ENCODE data around the gene PARD3. TPM values are rescaled to one million over a fixed set of nuclear protein-coding genes. Genes with fewer than 3 reads are reported as not detected.

The PARD3 gene
- total RNA-seq, 1 experiment from 2014 or later: 46.3 TPM

DNA sequence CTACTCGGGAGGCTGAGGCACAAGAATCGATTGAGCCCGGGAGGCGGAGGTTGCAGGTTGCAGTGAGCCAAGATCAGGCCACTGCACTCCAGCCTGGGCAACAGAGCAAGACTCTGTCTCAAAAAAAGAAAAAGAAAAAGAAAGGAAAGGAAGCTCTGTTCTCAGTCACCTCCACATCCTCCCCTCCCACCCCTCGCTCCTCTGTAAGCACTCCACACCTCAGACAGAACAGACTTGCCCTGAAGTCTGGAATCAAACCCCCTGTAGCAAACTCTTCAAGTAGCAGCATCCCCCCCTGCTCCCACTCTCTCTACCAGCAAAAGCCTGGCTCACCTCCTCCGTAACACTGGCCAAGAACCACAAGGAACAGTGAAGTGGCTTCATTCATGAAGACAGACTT lies 66.7 kb downstream of the PARD3 start:
- DNase-seq (ENCODE audit: low read depth, low spot score) (no peak), ATAC-seq (no peak)
- Histone ChIP-seq H3K9me2 (ENCODE audit: insufficient read depth) (no peaks in the 10 kb centered on the region), H3K9me3 (ENCODE audit: control insufficient read depth in 1 of 2, insufficient read depth in 1 of 2, low read depth in 1 of 2, low read length in 2 of 2) (no peaks in the 10 kb centered on the region), H3K9ac (ENCODE audit: low read length) (no peak overlapping the region), H3K27me3 (ENCODE audit: insufficient read depth, low read length) (no peaks in the 10 kb centered on the region), H3K4me3 (replicated peaks in 1 of 2; ENCODE audit: low read depth in 1 of 2, low read length in 2 of 2) (no peak overlapping the region), H3K36me3 (ENCODE audit: control insufficient read depth in 1 of 2, insufficient read depth in 2 of 2, low read length in 2 of 2) (no peaks in the 10 kb centered on the region), H3K79me2 (ENCODE audit: insufficient read depth, low read length) (peaks cover 73% of the 10 kb centered on the region), H3K27ac (ENCODE audit: low read depth, low read length) (no peak overlapping the region), H2AFZ (ENCODE audit: low read depth, low read length, poor library complexity, severe bottlenecking) (no peak overlapping the region), H3K4me1 (ENCODE audit: control insufficient read depth in 1 of 2, insufficient read depth in 2 of 2, low read length in 2 of 2) (peaks cover 31 to 40% of the 10 kb centered on the region in 2 experiments), H4K20me1 (ENCODE audit: insufficient read depth) (peaks cover 9% of the 10 kb centered on the region; the same call in 1 of the 2 replicates), H3K4me2 (ENCODE audit: low read length) (no peak overlapping the region)
- intact Hi-C loops (cut with micrococcal nuclease): no loop called here
- CTCF ChIA-PET: no interaction called here
- POLR2A ChIA-PET: interaction anchor here (0.6 kb wide), 1 partner anchor 355 kb away, joined by 3 read pairs; no protein-coding TSS in a partner anchor
- RAD21 ChIA-PET (ENCODE audit: low non-redundant PET in 1 of 2, low total read pairs in 2 of 2, uncharacterized antibody in 2 of 2, unreplicated experiment in 2 of 2): no interaction called here
- no TSS peak for BruUV-seq (replicated peaks)
- TF ChIP-seq EZH2 (IDR thresholded peaks at IDR 0.05) (no peak), ZFX (IDR thresholded peaks at IDR 0.05) (no peak), SRF (IDR thresholded peaks at IDR 0.05; ENCODE audit: low read depth) (no peak), ZBTB33 (IDR thresholded peaks at IDR 0.05; ENCODE audit: extremely low read depth, insufficient replicate concordance, low read length) (no peak), TCF7L2 (IDR thresholded peaks at IDR 0.05; ENCODE audit: borderline replicate concordance, extremely low read depth, insufficient read depth, insufficient read length) (no peak), SP1 (IDR thresholded peaks at IDR 0.05; ENCODE audit: low read depth) (no peak), SIN3A (IDR thresholded peaks at IDR 0.05; ENCODE audit: low read depth) (no peak), FOSL1 (IDR thresholded peaks at IDR 0.05; ENCODE audit: low read depth) (no peak), POLR2A (IDR thresholded peaks at IDR 0.05; ENCODE audit: borderline replicate concordance, extremely low read depth, insufficient read depth, insufficient read length) (no peak)
- TF ChIP-seq, protein P1, sequence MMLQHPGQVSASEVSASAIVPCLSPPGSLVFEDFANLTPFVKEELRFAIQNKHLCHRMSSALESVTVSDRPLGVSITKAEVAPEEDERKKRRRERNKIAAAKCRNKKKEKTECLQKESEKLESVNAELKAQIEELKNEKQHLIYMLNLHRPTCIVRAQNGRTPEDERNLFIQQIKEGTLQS (IDR thresholded peaks at IDR 0.05): no peak
- TF ChIP-seq, protein P2, sequence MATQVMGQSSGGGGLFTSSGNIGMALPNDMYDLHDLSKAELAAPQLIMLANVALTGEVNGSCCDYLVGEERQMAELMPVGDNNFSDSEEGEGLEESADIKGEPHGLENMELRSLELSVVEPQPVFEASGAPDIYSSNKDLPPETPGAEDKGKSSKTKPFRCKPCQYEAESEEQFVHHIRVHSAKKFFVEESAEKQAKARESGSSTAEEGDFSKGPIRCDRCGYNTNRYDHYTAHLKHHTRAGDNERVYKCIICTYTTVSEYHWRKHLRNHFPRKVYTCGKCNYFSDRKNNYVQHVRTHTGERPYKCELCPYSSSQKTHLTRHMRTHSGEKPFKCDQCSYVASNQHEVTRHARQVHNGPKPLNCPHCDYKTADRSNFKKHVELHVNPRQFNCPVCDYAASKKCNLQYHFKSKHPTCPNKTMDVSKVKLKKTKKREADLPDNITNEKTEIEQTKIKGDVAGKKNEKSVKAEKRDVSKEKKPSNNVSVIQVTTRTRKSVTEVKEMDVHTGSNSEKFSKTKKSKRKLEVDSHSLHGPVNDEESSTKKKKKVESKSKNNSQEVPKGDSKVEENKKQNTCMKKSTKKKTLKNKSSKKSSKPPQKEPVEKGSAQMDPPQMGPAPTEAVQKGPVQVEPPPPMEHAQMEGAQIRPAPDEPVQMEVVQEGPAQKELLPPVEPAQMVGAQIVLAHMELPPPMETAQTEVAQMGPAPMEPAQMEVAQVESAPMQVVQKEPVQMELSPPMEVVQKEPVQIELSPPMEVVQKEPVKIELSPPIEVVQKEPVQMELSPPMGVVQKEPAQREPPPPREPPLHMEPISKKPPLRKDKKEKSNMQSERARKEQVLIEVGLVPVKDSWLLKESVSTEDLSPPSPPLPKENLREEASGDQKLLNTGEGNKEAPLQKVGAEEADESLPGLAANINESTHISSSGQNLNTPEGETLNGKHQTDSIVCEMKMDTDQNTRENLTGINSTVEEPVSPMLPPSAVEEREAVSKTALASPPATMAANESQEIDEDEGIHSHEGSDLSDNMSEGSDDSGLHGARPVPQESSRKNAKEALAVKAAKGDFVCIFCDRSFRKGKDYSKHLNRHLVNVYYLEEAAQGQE (IDR thresholded peaks at IDR 0.05; ENCODE audit: low read depth): no peak

Measured in HCT116 (cell line).